Measurements from ENCODE around the gene TBRG4. TPM values are rescaled to one million over a fixed set of nuclear protein-coding genes. Genes with fewer than 3 reads are reported as not detected.

The TBRG4 gene
- total and polyA plus RNA-seq, 2 donors (not counting 3 experiments of a cell fraction or from before 2014, with no cell fraction given), result 43.7 to 56.7 TPM

GRCh38 chr7:45160417-45160881 lies 49.0 kb upstream of the TBRG4 start:
- Histone ChIP-seq H3K9me3 (replicated peaks; ENCODE audit: control insufficient read depth, insufficient read depth, low read length) (no peaks in the 10 kb centered on the region), H3K27me3 (ENCODE audit: control insufficient read depth in 2 of 2, insufficient read depth in 2 of 2, low read length in 2 of 2) (peaks cover 21 to 26% of the 10 kb centered on the region in 2 experiments), H3K4me3 (replicated peaks in 1 of 3; ENCODE audit: insufficient read depth in 1 of 3, low read depth in 1 of 3, low read length in 3 of 3) (no peak overlapping the region), H3K27ac (ENCODE audit: insufficient read depth, low read depth, low read length) (no peak overlapping the region), H3K9me1 (replicated peaks; ENCODE audit: control insufficient read depth, extremely low read depth, insufficient read depth, low read length) (no peaks in the 10 kb centered on the region), H3K36me3 (ENCODE audit: control insufficient read depth in 2 of 2, extremely low read depth in 1 of 2, insufficient read depth in 2 of 2, low read length in 2 of 2) (no peaks in the 10 kb centered on the region), H3K9ac (replicated peaks; ENCODE audit: extremely low read depth, insufficient read depth, low read length) (no peak overlapping the region), H2AFZ (ENCODE audit: low read depth, low read length) (no peak overlapping the region), H3K4me2 (ENCODE audit: insufficient read depth, low read length) (no peak overlapping the region), H3K4me1 (ENCODE audit: control insufficient read depth, extremely low read depth, insufficient read depth, low read length) (no peaks in the 10 kb centered on the region), H4K20me1 (replicated peaks; ENCODE audit: control insufficient read depth, extremely low read depth, insufficient read depth, low read length) (no peaks in the 10 kb centered on the region), H3K79me2 (ENCODE audit: control insufficient read depth, insufficient read depth, low read length) (no peaks in the 10 kb centered on the region)
- ChIA-PET CTCF (no interaction called here), POLR2A (no interaction called here)
- dilution Hi-C loops (cut with MboI; ENCODE audit: extremely low pct_ligation_motif_present, low sequenced_read_pairs), result no loop called here
- DNase-seq (ENCODE audit: low read depth, low spot score) (no peak), FAIRE-seq (no peak)
- BruUV-seq (replicated peaks), result no TSS peak
- intact Hi-C loops (cut with micrococcal nuclease), result no loop called here
- no peak for TF ChIP-seq GATA2 (IDR thresholded peaks at IDR 0.05; ENCODE audit: insufficient read depth, insufficient read length, low read depth, low read length)
- no peak for TF ChIP-seq FOS (IDR thresholded peaks at IDR 0.05; ENCODE audit: borderline replicate concordance, insufficient read depth, low read length)
- no peak for TF ChIP-seq POLR2A (IDR thresholded peaks at IDR 0.05; ENCODE audit: low read depth, low read length)
- no peak for TF ChIP-seq MYC (IDR thresholded peaks at IDR 0.05; ENCODE audit: low read depth, low read length)
- TF ChIP-seq JUN (IDR thresholded peaks at IDR 0.05; ENCODE audit: borderline replicate concordance, insufficient read depth, insufficient read length, low read depth), result no peak

GRCh38 chr7:45159296-45159695 lies 47.8 kb upstream of the TBRG4 start:
- Histone ChIP-seq H3K9me3 (replicated peaks; ENCODE audit: control insufficient read depth, insufficient read depth, low read length) (no peaks in the 10 kb centered on the region), H3K4me3 (replicated peaks in 1 of 3; ENCODE audit: insufficient read depth in 1 of 3, low read depth in 1 of 3, low read length in 3 of 3) (no peak overlapping the region), H3K27ac (ENCODE audit: insufficient read depth, low read depth, low read length) (no peak overlapping the region), H3K4me1 (ENCODE audit: control insufficient read depth, extremely low read depth, insufficient read depth, low read length) (no peaks in the 10 kb centered on the region), H3K9me1 (replicated peaks; ENCODE audit: control insufficient read depth, extremely low read depth, insufficient read depth, low read length) (no peaks in the 10 kb centered on the region), H2AFZ (ENCODE audit: low read depth, low read length) (no peak overlapping the region), H3K4me2 (ENCODE audit: insufficient read depth, low read length) (no peak overlapping the region), H4K20me1 (replicated peaks; ENCODE audit: control insufficient read depth, extremely low read depth, insufficient read depth, low read length) (no peaks in the 10 kb centered on the region), H3K36me3 (ENCODE audit: control insufficient read depth in 2 of 2, extremely low read depth in 1 of 2, insufficient read depth in 2 of 2, low read length in 2 of 2) (no peaks in the 10 kb centered on the region), H3K9ac (replicated peaks; ENCODE audit: extremely low read depth, insufficient read depth, low read length) (no peak overlapping the region), H3K79me2 (ENCODE audit: control insufficient read depth, insufficient read depth, low read length) (no peaks in the 10 kb centered on the region), H3K27me3 (ENCODE audit: control insufficient read depth in 2 of 2, insufficient read depth in 2 of 2, low read length in 2 of 2) (peaks cover 21 to 23% of the 10 kb centered on the region in 2 experiments)
- dilution Hi-C loops (cut with MboI; ENCODE audit: extremely low pct_ligation_motif_present, low sequenced_read_pairs) (no loop called here), intact Hi-C loops (cut with micrococcal nuclease) (no loop called here)
- DNase-seq (ENCODE audit: low read depth, low spot score), result no peak
- no peak for TF ChIP-seq GATA2 (IDR thresholded peaks at IDR 0.05; ENCODE audit: insufficient read depth, insufficient read length, low read depth, low read length)
- no peak for TF ChIP-seq JUN (IDR thresholded peaks at IDR 0.05; ENCODE audit: borderline replicate concordance, insufficient read depth, insufficient read length, low read depth)
- no peak for TF ChIP-seq FOS (IDR thresholded peaks at IDR 0.05; ENCODE audit: borderline replicate concordance, insufficient read depth, low read length)
- no peak for TF ChIP-seq POLR2AphosphoS5 (IDR thresholded peaks at IDR 0.05; ENCODE audit: insufficient read depth, low read depth, low read length)
- ChIA-PET CTCF (no interaction called here), POLR2A (no interaction called here)
- no peak for FAIRE-seq
- BruUV-seq (replicated peaks), result no TSS peak
